HG03460 (cell line): ENCODE measurements around the gene NXN.
"Not testable (repeated sequence)": the region's sequence is repeated elsewhere in the genome, so short reads cannot be mapped to it uniquely, and the experiment has no call there.

Source experiments
- ATAC-seq: cut with Tn5 transposase; IDR thresholded peaks from one replicate; pipeline ENCODE4 v1.9.1; 2021; ENCODE audit not compliant: unreplicated experiment

The NXN gene

GRCh38 chr17:804541-805435 is 174.8 kb downstream of the NXN start:
- no peak for ATAC-seq

- no peak for ATAC-seq
These were observed 176.4 kb downstream of the NXN start for GRCh38 chr17:802901-803881.

GRCh38 chr17:802481-802880 is 177.1 kb downstream of the NXN start:
- ATAC-seq, result no peak

- no peak for ATAC-seq
These were observed 177.9 kb downstream of the NXN start for GRCh38 chr17:801660-802059.

GRCh38 chr17:800446-801242 is 178.9 kb downstream of the NXN start:
- no peak for ATAC-seq

GRCh38 chr17:799261-799660 is 180.3 kb downstream of the NXN start:
- ATAC-seq, result no peak

- no peak for ATAC-seq
These were observed 181.3 kb downstream of the NXN start for GRCh38 chr17:798246-798645.

GRCh38 chr17:797236-797840 is 182.2 kb downstream of the NXN start:
- no peak for ATAC-seq

- ATAC-seq, result no peak
These were observed 183.0 kb downstream of the NXN start for GRCh38 chr17:796609-797008.

- no peak for ATAC-seq
These were observed 183.9 kb downstream of the NXN start for GRCh38 chr17:795721-796120.

GRCh38 chr17:795276-795675 is 184.3 kb downstream of the NXN start:
- ATAC-seq, result no peak

- no peak for ATAC-seq
These were observed 184.7 kb downstream of the NXN start for GRCh38 chr17:794876-795275.

- no peak for ATAC-seq
These were observed 187.3 kb downstream of the NXN start for GRCh38 chr17:792277-792676.

- no peak for ATAC-seq
These were observed 187.7 kb downstream of the NXN start for GRCh38 chr17:791829-792228.

- not testable (repeated sequence) for ATAC-seq
These were observed 188.7 kb downstream of the NXN start for GRCh38 chr17:790874-791247.

GRCh38 chr17:789931-790873 is 189.4 kb downstream of the NXN start:
- not testable (repeated sequence) for ATAC-seq

GRCh38 chr17:789160-789840 is 190.3 kb downstream of the NXN start:
- no peak for ATAC-seq

GRCh38 chr17:788551-788950 is 191.0 kb downstream of the NXN start:
- ATAC-seq, result no peak
